Transverse colon (tissue), 4 donors: ENCODE measurements around the gene STK24. TPM values are rescaled to one million over a fixed set of nuclear protein-coding genes. Genes with fewer than 3 reads are reported as not detected.
A peak's percentile ranks its signal among the peaks of the same experiment; 100 is the strongest.

Experiments used
- DNase-seq: peaks from one replicate; pipeline ENCODE4 v3.0.0-alpha.2; 2019
- H3K27ac ChIP-seq, 4 donors: fragments of 200-600 bp; sonication (generic); 2 replicates each; pipeline ENCODE4 v1.5.1; 2016 to 2018; ENCODE audit warnings: inconsistent platforms in 4 of 4
- H3K27me3 ChIP-seq: fragments of 200-600 bp; sonication (generic); 2 replicates; pipeline ENCODE4 v1.5.1; 2017; ENCODE audit warnings: inconsistent platforms
- H3K36me3 ChIP-seq, 4 donors: fragments of 200-600 bp; sonication (generic); 2 replicates each; pipeline ENCODE4 v1.5.1; 2017 to 2019; ENCODE audit warnings: inconsistent platforms in 4 of 4
- H3K4me1 ChIP-seq, 4 donors: fragments of 200-600 bp; sonication (generic); 2 replicates each; pipeline ENCODE4 v1.5.1; 2017 to 2020; ENCODE audit warnings: inconsistent platforms in 4 of 4
- H3K4me3 ChIP-seq, 4 donors: fragments of 200-600 bp; sonication (generic); 1 replicate in 1 of 4; 2 replicates in 3 of 4; pipeline versions ENCODE4 v1.5.1 to v1.6.1; 2017 to 2019; ENCODE audit warnings: inconsistent platforms in 4 of 4
- H3K9me3 ChIP-seq, 2 donors: fragments of 200-600 bp; sonication (generic); 2 replicates each; pipeline ENCODE4 v1.5.1; 2017 to 2019; ENCODE audit warnings: inconsistent platforms in 2 of 2
- EP300 ChIP-seq: sonication (generic); formaldehyde crosslinking; IDR thresholded peaks from one replicate; pipeline ENCODE4 v1.6.1; 2017; ENCODE audit warnings: antibody characterized with exemption, low read depth
- POLR2A ChIP-seq: fragments of 450-650 bp; IDR thresholded peaks from one replicate; pipeline ENCODE4 v1.6.1; 2016; ENCODE audit warnings: antibody characterized with exemption, mild to moderate bottlenecking, moderate library complexity
- POLR2AphosphoS5 ChIP-seq, 3 donors: sonication (generic); formaldehyde crosslinking; IDR thresholded peaks; one replicate each; pipeline ENCODE4 v1.6.1; 2016; ENCODE audit warnings: antibody characterized with exemption in 3 of 3
- WGBS, 2 donors: methylation state at CpG; one replicate each; pipeline ENCODE4 v1.1.5; 2018; ENCODE audit warnings: low coverage in 1 of 2; 5-methylcytosine and 5-hydroxymethylcytosine counted together
- in situ Hi-C, 4 donors: fragments of 200-750 bp; cut with MboI; loops; one replicate each; pipeline versions ENCODE4 v1.15.0 to v1.15.1; 2017; ENCODE audit warnings: low sequenced_read_pairs in 3 of 4, low pct_ligation_motif_present in 1 of 4, low pct_unique_long_range_greater_than_20kb in 1 of 4
- intact Hi-C: fragments of 100-400 bp; cut with DNase I; formaldehyde crosslinking; loops from one replicate; pipeline ENCODE4 v1.15.1; 2023; ENCODE audit warnings: low total_unique reads
- total RNA-seq, 4 donors: library from RNA; depleted of rRNA; stranded (reverse); fragments of >200 nt; gene quantifications; one replicate each; pipeline ENCODE4 v1.1.0, GENCODE V29; 2016
- TF ChIP-seq, protein P1 (sequence below), 5 experiments: fragments of 200-600 bp in 3 of 5; fragments of 450-650 bp in 2 of 5; sonication (generic) in 3 of 5; IDR thresholded peaks; 1 replicate in 2 of 5; 2 replicates in 3 of 5; pipeline ENCODE4 v1.5.1; 2016 to 2017; ENCODE audit warnings: antibody characterized with exemption in 5 of 5, inconsistent platforms in 3 of 5, mild to moderate bottlenecking in 2 of 5, moderate library complexity in 1 of 5

The STK24 gene
- total RNA-seq, 4 donors from 2014 or later: 87.2 to 152 (median 131) TPM

DNA sequence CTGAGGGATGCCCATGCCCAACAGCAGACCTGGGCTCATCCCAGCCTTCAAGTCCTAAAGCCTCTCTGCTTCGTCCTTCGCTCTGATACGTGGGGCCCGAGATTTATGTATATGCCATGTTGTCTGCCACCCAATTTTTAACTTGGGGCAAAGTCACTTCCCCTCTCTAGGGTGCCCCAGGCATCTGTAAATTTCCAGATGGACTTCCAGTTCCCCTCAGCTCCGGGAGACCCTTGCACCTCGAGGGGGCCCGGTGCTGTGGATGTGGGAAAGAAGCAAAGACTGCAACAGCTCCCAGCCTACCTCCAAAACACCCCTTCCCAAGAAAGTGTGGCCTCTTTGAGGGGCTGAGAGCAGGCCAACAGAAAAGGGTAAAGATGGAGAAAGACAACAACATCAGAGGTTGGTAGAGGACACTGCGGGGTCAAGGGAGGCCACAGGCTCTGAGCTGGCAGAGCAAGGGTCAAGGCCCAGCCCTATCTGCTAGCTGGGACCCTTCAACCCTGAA, 97.4 kb downstream of the STK24 start:
- Histone ChIP-seq H3K9me3 (no peaks in the 10 kb centered on the region), H3K4me1 (peaks cover 45 to 67% (median 60%) of the 10 kb centered on the region in 4 donors), H3K27me3 (no peaks in the 10 kb centered on the region), H3K27ac (peak overlapping the region; percentile 13 to 88 (median 38)), H3K36me3 (no peaks in the 10 kb centered on the region), H3K4me3 (no peak overlapping the region)
- in situ Hi-C loops: loop anchor here in 1 of 4 donors (10.0 kb wide), 1 partner anchor 105 kb away; no protein-coding TSS in a partner anchor
- 100% methylated on average over 1 to 8 of the region's 8 CpGs for WGBS, 2 donors
- no peak for DNase-seq
- TF ChIP-seq POLR2A (no peak), EP300 (no peak), POLR2AphosphoS5 (IDR thresholded peaks at IDR 0.05) (no peak)
- TF ChIP-seq, protein P1, sequence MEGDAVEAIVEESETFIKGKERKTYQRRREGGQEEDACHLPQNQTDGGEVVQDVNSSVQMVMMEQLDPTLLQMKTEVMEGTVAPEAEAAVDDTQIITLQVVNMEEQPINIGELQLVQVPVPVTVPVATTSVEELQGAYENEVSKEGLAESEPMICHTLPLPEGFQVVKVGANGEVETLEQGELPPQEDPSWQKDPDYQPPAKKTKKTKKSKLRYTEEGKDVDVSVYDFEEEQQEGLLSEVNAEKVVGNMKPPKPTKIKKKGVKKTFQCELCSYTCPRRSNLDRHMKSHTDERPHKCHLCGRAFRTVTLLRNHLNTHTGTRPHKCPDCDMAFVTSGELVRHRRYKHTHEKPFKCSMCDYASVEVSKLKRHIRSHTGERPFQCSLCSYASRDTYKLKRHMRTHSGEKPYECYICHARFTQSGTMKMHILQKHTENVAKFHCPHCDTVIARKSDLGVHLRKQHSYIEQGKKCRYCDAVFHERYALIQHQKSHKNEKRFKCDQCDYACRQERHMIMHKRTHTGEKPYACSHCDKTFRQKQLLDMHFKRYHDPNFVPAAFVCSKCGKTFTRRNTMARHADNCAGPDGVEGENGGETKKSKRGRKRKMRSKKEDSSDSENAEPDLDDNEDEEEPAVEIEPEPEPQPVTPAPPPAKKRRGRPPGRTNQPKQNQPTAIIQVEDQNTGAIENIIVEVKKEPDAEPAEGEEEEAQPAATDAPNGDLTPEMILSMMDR (IDR thresholded peaks at IDR 0.05): no peak
- intact Hi-C loops: no loop called here

DNA sequence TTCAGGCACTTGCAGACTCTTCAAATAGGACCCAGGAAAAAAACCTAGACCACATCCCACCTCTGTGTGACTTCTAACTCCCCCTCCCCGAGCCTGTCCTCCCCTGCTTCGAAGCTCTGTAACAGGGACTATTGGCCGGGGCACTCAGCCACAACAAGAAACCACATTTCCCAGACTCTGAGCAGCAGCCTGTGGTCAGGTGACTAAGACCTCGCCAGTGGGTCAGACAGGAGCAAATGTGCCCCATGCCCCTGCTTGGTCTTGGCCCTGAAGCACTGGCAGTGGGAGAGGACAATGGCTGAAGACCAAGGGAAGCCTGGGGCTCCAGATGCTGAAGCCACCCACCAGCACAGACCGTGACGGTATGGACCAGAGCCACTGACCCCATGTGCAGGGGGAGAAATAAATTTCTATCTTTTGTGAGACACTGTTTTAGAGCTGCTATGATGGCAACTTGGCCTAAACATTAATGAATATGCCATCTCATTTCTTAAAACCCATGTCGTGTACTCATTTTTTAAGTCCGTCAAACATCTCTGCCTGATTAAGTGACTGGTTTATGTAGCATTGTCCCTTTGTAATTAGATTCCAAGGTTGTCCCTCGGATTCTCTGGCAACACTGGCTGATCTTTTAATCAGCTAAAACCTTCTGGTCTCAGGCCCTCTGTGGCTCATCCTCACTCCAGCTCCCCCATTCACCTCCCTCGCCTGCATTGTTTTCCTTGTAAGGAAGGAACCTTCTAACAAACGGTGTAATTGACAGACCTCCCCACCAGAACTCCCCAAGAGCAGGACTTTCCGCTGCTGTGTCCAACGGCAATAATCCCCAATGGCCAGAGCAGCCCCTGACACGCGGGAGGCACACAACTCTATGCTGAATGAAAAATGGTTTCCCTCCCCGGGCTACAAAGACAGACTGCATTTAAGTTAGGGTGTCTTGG, 98.4 kb downstream of the STK24 start:
- WGBS, 2 donors: 76 to 78% methylated on average over 7 to 16 of the region's 16 CpGs
- H3K9me3 ChIP-seq: no peaks in the 10 kb centered on the region
- H3K36me3 ChIP-seq: no peaks in the 10 kb centered on the region
- in situ Hi-C loops (loop anchor here in 1 of 4 donors (10.0 kb wide), 1 partner anchor 106 kb away; no protein-coding TSS in a partner anchor), intact Hi-C loops (no loop called here)
- no peak for DNase-seq
- no peaks in the 10 kb centered on the region for H3K27me3 ChIP-seq
- H3K4me1 ChIP-seq: peaks cover 34 to 64% (median 52%) of the 10 kb centered on the region in 4 donors
- no peak overlapping the region for H3K4me3 ChIP-seq
- peak overlapping the region; percentile 4 to 88 (median 38) for H3K27ac ChIP-seq
- TF ChIP-seq, protein P1 (IDR thresholded peaks at IDR 0.05): peak in 1 of 5 experiments; percentile 31
- TF ChIP-seq POLR2A (no peak), POLR2AphosphoS5 (IDR thresholded peaks at IDR 0.05) (no peak)

DNA sequence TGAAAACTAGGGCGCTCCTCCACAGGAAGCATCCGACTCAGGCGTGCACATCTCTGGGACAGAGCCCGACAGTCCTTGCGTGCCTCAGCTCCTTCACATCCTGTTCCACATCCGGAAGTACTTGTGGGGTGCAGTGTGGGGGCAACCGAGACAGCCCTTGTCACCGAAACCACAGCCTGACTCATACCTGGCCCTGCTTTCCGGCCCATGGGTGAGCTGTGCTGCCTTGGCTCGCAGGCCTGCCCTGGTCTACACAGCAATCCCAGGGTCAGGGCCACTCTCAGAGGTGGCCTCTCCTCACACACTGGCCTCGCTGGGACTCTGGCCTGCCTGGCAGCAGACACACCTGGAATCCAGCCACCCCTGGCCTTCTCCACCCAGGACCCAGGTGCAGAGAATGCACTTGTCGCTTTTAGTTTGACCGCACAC, 100.4 kb downstream of the STK24 start:
- Histone ChIP-seq H3K4me3 (no peak overlapping the region), H3K9me3 (no peaks in the 10 kb centered on the region), H3K36me3 (peaks cover 0 to 13% (median 3%) of the 10 kb centered on the region in 4 donors), H3K27me3 (no peaks in the 10 kb centered on the region), H3K27ac (peak overlapping the region; percentile 10 to 53 (median 32)), H3K4me1 (peaks cover 22 to 47% (median 35%) of the 10 kb centered on the region in 4 donors)
- in situ Hi-C loops: loop anchor here in 1 of 4 donors (10.0 kb wide), 1 partner anchor 108 kb away; no protein-coding TSS in a partner anchor
- TF ChIP-seq POLR2A (no peak), POLR2AphosphoS5 (IDR thresholded peaks at IDR 0.05) (peak in 2 of 3 donors; percentile 42 to 50)
- intact Hi-C loops: no loop called here
- 72% methylated on average over 13 of the region's 13 CpGs; no CpG with 5 or more reads in 1 of the 2 donors for WGBS, 2 donors
- peak; percentile 74 for DNase-seq

DNA sequence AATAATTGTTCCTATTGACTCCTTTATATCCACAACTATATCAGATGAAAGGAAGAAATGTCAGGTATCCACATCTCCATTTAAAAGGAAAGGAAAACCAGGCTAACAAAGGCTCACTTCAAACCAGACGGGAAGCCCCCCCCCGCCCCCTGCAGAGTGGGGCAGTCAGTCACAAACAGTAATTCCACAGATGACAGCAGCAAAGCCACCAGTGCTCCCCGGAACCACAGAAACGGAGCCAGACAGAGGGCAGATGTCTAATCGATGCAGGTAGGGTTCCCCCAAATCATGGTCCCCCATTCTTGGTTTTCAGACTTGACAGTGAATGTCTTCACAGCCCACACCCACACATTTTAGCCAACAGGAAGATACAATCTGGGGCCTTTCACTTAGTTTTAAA, 100.8 kb downstream of the STK24 start:
- intact Hi-C loops: no loop called here
- peaks cover 0 to 15% (median 3%) of the 10 kb centered on the region in 4 donors for H3K36me3 ChIP-seq
- TF ChIP-seq EP300: no peak
- no peak for TF ChIP-seq POLR2AphosphoS5 (IDR thresholded peaks at IDR 0.05)
- no peak for TF ChIP-seq POLR2A
- TF ChIP-seq, protein P1 (IDR thresholded peaks at IDR 0.05): no peak

More for the DNA sequence above, 100.8 kb downstream of the STK24 start:
- Histone ChIP-seq H3K4me1 (peaks cover 22 to 42% (median 31%) of the 10 kb centered on the region in 4 donors), H3K9me3 (no peaks in the 10 kb centered on the region), H3K27me3 (no peaks in the 10 kb centered on the region), H3K4me3 (no peak overlapping the region), H3K27ac (peak overlapping the region; percentile 7 to 53 (median 32))
- 28 to 47% methylated on average over 2 to 5 of the region's 5 CpGs for WGBS, 2 donors
- no peak for DNase-seq
- in situ Hi-C loops: loop anchor here in 1 of 4 donors (10.0 kb wide), 1 partner anchor 109 kb away; no protein-coding TSS in a partner anchor
